Stomach (tissue), 9 donors: ENCODE data around the gene ERC1. TPM values are rescaled to one million over a fixed set of nuclear protein-coding genes. Genes with fewer than 3 reads are reported as not detected.
A peak's percentile ranks its signal among the peaks of the same experiment; 100 is the strongest.

Experiments
- DNase-seq, 2 donors: peaks; one replicate each; pipeline versions ENCODE4 v3.0.0 to v3.0.0-alpha.2; 2013 to 2019
- H3K27ac ChIP-seq, 5 donors: fragments of 200-600 bp in 4 of 5; sonication (generic) in 4 of 5; one replicate each; pipeline ENCODE4 v1.5.1; 2013 to 2019; ENCODE audit warnings: mild to moderate bottlenecking in 1 of 5, moderate library complexity in 1 of 5
- H3K27me3 ChIP-seq, 3 donors: fragments of 200-600 bp; sonication (generic); one replicate each; pipeline ENCODE4 v1.5.1; 2017 to 2019; ENCODE audit warnings: mixed run types in 1 of 3
- H3K36me3 ChIP-seq, 4 donors: fragments of 200-600 bp; sonication (generic); 1 replicate in 3 of 4; 2 replicates in 1 of 4; pipeline ENCODE4 v1.5.1; 2016 to 2019
- H3K4me1 ChIP-seq, 4 donors: fragments of 200-600 bp; sonication (generic); one replicate each; pipeline ENCODE4 v1.5.1; 2016 to 2019
- H3K4me3 ChIP-seq, 4 donors: fragments of 200-600 bp; sonication (generic) in 3 of 4; one replicate each; pipeline ENCODE4 v1.5.1; 2016 to 2019; ENCODE audit warnings: mild to moderate bottlenecking in 1 of 4
- H3K9me3 ChIP-seq, 4 donors: fragments of 200-600 bp; sonication (generic); one replicate each; pipeline ENCODE4 v1.5.1; 2016 to 2019
- CTCF ChIP-seq, 7 experiments: fragments of 450-650 bp in 4 of 7; fragments of 200-600 bp in 3 of 7; sonication (generic) in 3 of 7; IDR thresholded peaks; one replicate each; pipeline ENCODE4 v1.5.1; 2016 to 2019; ENCODE audit warnings: antibody characterized with exemption in 7 of 7, control low read depth in 2 of 7, mild to moderate bottlenecking in 1 of 7
- EP300 ChIP-seq: sonication (generic); formaldehyde crosslinking; IDR thresholded peaks from one replicate; pipeline ENCODE4 v1.6.1; 2017; ENCODE audit warnings: antibody characterized with exemption
- POLR2A ChIP-seq, 4 donors: fragments of 450-650 bp; IDR thresholded peaks; one replicate each; pipeline ENCODE4 v1.6.1; 2016; ENCODE audit warnings: antibody characterized with exemption in 4 of 4, control low read depth in 2 of 4, mild to moderate bottlenecking in 1 of 4, moderate library complexity in 1 of 4
- POLR2AphosphoS5 ChIP-seq, 3 donors: sonication (generic); formaldehyde crosslinking; IDR thresholded peaks; one replicate each; pipeline ENCODE4 v1.6.1; 2016; ENCODE audit warnings: antibody characterized with exemption in 3 of 3
- WGBS, 5 donors: extraction: QIAGEN DNeasy Blood & Tissue Kit in 3 of 5; methylation state at CpG; one replicate each; pipeline versions ENCODE4 v1.1.5 to v1.1.7; 2013 to 2018; 5-methylcytosine and 5-hydroxymethylcytosine counted together
- intact Hi-C: fragments of 100-400 bp; cut with DNase I; formaldehyde crosslinking; loops from one replicate; pipeline ENCODE4 v1.15.1; 2023; ENCODE audit warnings: low total_unique reads
- polyA plus RNA-seq, 3 donors: library from polyadenylated mRNA; stranded (reverse); fragments of 200-250 nt; gene quantifications; one replicate each; pipeline ENCODE4 v1.2.3, GENCODE V29; 2013
- total RNA-seq, 5 donors: library from RNA; depleted of rRNA; stranded (reverse); fragments of >200 nt; gene quantifications; one replicate each; pipeline versions ENCODE4 v1.1.0 to v1.2.3, GENCODE V29; 2014 to 2016
- donor health status: healthy with polysubstance abuse.
- donor health status: Bipolar disorder and iron deficiency.
- donor health status: healthy.

ERC1 gene
- total and polyA plus RNA-seq, 8 donors, result 3.8 to 69.4 (median 51.6) TPM

DNA sequence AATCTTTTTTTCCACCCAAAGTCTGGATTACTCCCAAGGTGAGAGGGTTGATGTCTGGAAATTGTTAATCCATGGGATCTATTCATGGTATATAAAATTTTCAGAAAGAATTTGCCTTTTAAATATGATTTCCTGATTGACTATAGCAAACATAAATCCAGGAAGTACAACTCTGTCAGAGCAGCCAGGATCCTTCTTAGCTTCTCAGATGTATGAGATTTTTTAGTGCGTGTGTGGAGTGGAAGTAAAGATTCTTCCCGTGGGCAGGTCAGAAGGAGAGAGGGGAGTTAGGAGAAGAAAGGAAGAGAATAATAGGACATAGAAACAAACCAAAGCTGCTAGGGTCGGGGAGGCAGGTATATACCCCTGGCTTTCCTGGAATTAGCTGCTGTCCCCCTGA lies 444.0 kb downstream of the ERC1 start:
- 33 to 60% (median 56%) methylated on average over 3 of the region's 3 CpGs for WGBS, 5 donors
- peak overlapping the region in 1 of 5 donors; percentile 26 for H3K27ac ChIP-seq

GRCh38 chr12:1435456-1435855 lies 444.4 kb downstream of the ERC1 start:
- H3K27ac ChIP-seq, result peak overlapping the region in 1 of 5 donors; percentile 26
- DNase-seq, result peak in 1 of 2 donors; percentile 47
- H3K4me1 ChIP-seq, result peaks cover 0 to 28% (median 10%) of the 10 kb centered on the region in 4 donors
- no peaks in the 10 kb centered on the region for H3K9me3 ChIP-seq
- no peak overlapping the region for H3K4me3 ChIP-seq
- H3K27me3 ChIP-seq, result no peaks in the 10 kb centered on the region
- WGBS, 5 donors, result 19 to 42% (median 21%) methylated on average over 3 of the region's 3 CpGs
- no peaks in the 10 kb centered on the region for H3K36me3 ChIP-seq
- no peak for TF ChIP-seq POLR2AphosphoS5 (IDR thresholded peaks at IDR 0.05)
- intact Hi-C loops, result no loop called here

More for the DNA sequence above, 444.0 kb downstream of the ERC1 start:
- H3K9me3 ChIP-seq, result no peaks in the 10 kb centered on the region
- no peak for DNase-seq
- H3K27me3 ChIP-seq, result no peaks in the 10 kb centered on the region
- TF ChIP-seq CTCF (IDR thresholded peaks at IDR 0.05), result no peak
- no peak for TF ChIP-seq EP300
- TF ChIP-seq POLR2A (IDR thresholded peaks at IDR 0.05), result no peak
- TF ChIP-seq POLR2AphosphoS5 (IDR thresholded peaks at IDR 0.05), result no peak
- no peaks in the 10 kb centered on the region for H3K36me3 ChIP-seq
- intact Hi-C loops, result no loop called here
- peaks cover 0 to 28% (median 10%) of the 10 kb centered on the region in 4 donors for H3K4me1 ChIP-seq
- no peak overlapping the region for H3K4me3 ChIP-seq

- Histone ChIP-seq H3K36me3 (no peaks in the 10 kb centered on the region), H3K4me3 (no peak overlapping the region), H3K9me3 (no peaks in the 10 kb centered on the region), H3K4me1 (peaks cover 0 to 28% (median 10%) of the 10 kb centered on the region in 4 donors), H3K27me3 (no peaks in the 10 kb centered on the region), H3K27ac (peak overlapping the region in 1 of 5 donors; percentile 26)
- TF ChIP-seq EP300, result no peak
- TF ChIP-seq CTCF (IDR thresholded peaks at IDR 0.05), result no peak
- no peak for TF ChIP-seq POLR2AphosphoS5 (IDR thresholded peaks at IDR 0.05)
- no peak for TF ChIP-seq POLR2A (IDR thresholded peaks at IDR 0.05)
- DNase-seq, result no peak
- 83 to 98% (median 91%) methylated on average over 6 of the region's 6 CpGs for WGBS, 5 donors
- intact Hi-C loops, result no loop called here
Observed at GRCh38 chr12:1436015-1436414, 445.0 kb downstream of the ERC1 start.

- no peak for DNase-seq
- Histone ChIP-seq H3K27me3 (no peaks in the 10 kb centered on the region), H3K27ac (no peak overlapping the region), H3K4me1 (peaks cover 0 to 28% (median 10%) of the 10 kb centered on the region in 4 donors), H3K4me3 (no peak overlapping the region), H3K36me3 (no peaks in the 10 kb centered on the region), H3K9me3 (no peaks in the 10 kb centered on the region)
- WGBS, 5 donors, result 84 to 91% (median 89%) methylated on average over 3 of the region's 3 CpGs
- no peak for TF ChIP-seq POLR2AphosphoS5 (IDR thresholded peaks at IDR 0.05)
- TF ChIP-seq CTCF (IDR thresholded peaks at IDR 0.05), result no peak
- TF ChIP-seq EP300, result no peak
- TF ChIP-seq POLR2A (IDR thresholded peaks at IDR 0.05), result no peak
- intact Hi-C loops, result no loop called here
Observed at GRCh38 chr12:1436981-1437380, 446.0 kb downstream of the ERC1 start.

DNA sequence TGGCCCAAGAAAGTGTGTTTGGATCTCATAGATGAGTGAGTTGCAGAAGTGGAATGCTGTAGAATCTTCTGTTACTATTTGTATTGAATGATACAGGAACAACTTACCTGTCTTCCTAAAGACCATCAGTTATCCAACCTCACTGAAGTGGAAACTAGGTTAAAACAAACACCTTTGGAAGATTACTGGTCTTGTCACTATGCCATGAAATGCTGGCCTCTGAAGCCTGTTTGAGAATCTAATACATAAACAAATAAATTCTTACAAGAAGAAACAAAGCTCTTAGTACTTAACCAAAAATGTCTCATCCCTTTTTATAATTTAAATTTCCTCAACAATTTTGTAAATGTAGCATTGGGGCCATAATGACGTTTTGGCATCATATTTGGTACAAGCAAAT lies 448.2 kb downstream of the ERC1 start:
- no peaks in the 10 kb centered on the region for H3K9me3 ChIP-seq
- intact Hi-C loops, result no loop called here
- no peak overlapping the region for H3K27ac ChIP-seq
- H3K4me3 ChIP-seq, result no peak overlapping the region
- TF ChIP-seq EP300 (no peak), POLR2AphosphoS5 (IDR thresholded peaks at IDR 0.05) (no peak), POLR2A (IDR thresholded peaks at IDR 0.05) (no peak), CTCF (IDR thresholded peaks at IDR 0.05) (no peak)
- DNase-seq, result no peak
- no peaks in the 10 kb centered on the region for H3K36me3 ChIP-seq
- no peaks in the 10 kb centered on the region for H3K27me3 ChIP-seq
- peaks cover 0 to 28% (median 10%) of the 10 kb centered on the region in 4 donors for H3K4me1 ChIP-seq
- WGBS, 5 donors, result 19 to 61% (median 37%) methylated on average over 1 of the region's 1 CpG
